Peyer's patch (tissue), 4 donors: ENCODE measurements around the gene NAB1.

Source experiments
- POLR2A ChIP-seq, 2 donors: fragments of 450-650 bp; IDR thresholded peaks; one replicate each; pipeline ENCODE4 v1.5.1; 2017; ENCODE audit warnings: antibody characterized with exemption in 2 of 2, mild to moderate bottlenecking in 2 of 2, moderate library complexity in 2 of 2
- TF ChIP-seq, protein P1 (sequence below), 6 experiments: fragments of 450-650 bp in 4 of 6; fragments of 200-600 bp in 2 of 6; sonication (generic) in 1 of 6; IDR thresholded peaks; one replicate each; pipeline ENCODE4 v1.5.1; 2017 to 2019; ENCODE audit warnings: antibody characterized with exemption in 6 of 6, mild to moderate bottlenecking in 3 of 6, moderate library complexity in 1 of 6

DNA sequence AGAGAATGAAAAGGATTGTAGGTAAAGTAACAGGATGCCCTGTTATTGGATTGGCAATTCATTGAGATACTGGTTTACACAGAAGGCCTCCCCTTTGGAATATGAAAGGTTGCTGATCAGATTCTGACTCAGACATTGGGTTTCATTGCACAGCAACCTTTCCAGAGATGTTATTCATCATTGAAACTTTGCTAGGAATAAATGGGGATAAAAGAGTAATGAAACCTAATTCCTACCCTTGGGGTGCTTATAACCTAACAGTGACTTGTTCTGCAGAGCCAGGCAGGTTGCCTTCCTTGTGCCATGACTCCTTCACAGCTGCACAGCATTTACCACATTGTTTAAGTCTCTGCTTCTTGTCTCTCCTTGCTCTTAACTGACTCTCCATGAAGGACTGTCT is 5.0 kb downstream of the NAB1 start:
- TF ChIP-seq, protein P1, sequence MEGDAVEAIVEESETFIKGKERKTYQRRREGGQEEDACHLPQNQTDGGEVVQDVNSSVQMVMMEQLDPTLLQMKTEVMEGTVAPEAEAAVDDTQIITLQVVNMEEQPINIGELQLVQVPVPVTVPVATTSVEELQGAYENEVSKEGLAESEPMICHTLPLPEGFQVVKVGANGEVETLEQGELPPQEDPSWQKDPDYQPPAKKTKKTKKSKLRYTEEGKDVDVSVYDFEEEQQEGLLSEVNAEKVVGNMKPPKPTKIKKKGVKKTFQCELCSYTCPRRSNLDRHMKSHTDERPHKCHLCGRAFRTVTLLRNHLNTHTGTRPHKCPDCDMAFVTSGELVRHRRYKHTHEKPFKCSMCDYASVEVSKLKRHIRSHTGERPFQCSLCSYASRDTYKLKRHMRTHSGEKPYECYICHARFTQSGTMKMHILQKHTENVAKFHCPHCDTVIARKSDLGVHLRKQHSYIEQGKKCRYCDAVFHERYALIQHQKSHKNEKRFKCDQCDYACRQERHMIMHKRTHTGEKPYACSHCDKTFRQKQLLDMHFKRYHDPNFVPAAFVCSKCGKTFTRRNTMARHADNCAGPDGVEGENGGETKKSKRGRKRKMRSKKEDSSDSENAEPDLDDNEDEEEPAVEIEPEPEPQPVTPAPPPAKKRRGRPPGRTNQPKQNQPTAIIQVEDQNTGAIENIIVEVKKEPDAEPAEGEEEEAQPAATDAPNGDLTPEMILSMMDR (IDR thresholded peaks at IDR 0.05) = no peak
- no peak for TF ChIP-seq POLR2A (IDR thresholded peaks at IDR 0.05)
